B cell (primary cell): ENCODE measurements around the gene STMP1. TPM values are rescaled to one million over a fixed set of nuclear protein-coding genes. Genes with fewer than 3 reads are reported as not detected.

Source experiments
- ATAC-seq: fragments of 200-7000 bp; cut with Tn5 transposase; one replicate; pipeline ENCODE4 v1.10.0; 2021; ENCODE audit warnings: low read depth, mild to moderate bottlenecking, moderate number of reproducible peaks, moderate library complexity
- CTCF ChIA-PET: fragments of 350-600 bp; sonication (Branson Sonifier 250); formaldehyde crosslinking; loops from one replicate; lab custom pipeline; 2021; ENCODE audit warnings: antibody characterized with exemption, inconsistent platforms; lab: Charles Lee
- POLR2A ChIA-PET: fragments of 350-600 bp; sonication (Branson Sonifier 250); formaldehyde crosslinking; loops from one replicate; lab custom pipeline; 2021; ENCODE audit warnings: antibody characterized with exemption; lab: Charles Lee
- DNase-seq: peaks from one replicate; pipeline ENCODE4 v3.0.0; 2013
- H2AFZ ChIP-seq: 2 replicates; pipeline ENCODE4 v1.6.1; 2012; ENCODE audit warnings: mild to moderate bottlenecking, low read depth, low read length; ENCODE audit not compliant: insufficient read depth, poor library complexity, severe bottlenecking
- H3K27ac ChIP-seq, 2 donors: 1 replicate in 1 of 2; 2 replicates in 1 of 2; pipeline ENCODE4 v1.5.1; 2012 to 2013; ENCODE audit warnings: low read length in 2 of 2, mild to moderate bottlenecking in 2 of 2, moderate library complexity in 1 of 2
- H3K27me3 ChIP-seq, 4 experiments: fragments of 200-600 bp in 1 of 4; sonication (generic) in 1 of 4; replicated peaks in 1 of 4; 1 replicate in 2 of 4; 2 replicates in 2 of 4; pipeline versions ENCODE4 v1.6.1 to v1.7.0; 2013 to 2016; ENCODE audit warnings: low read length in 3 of 4, mild to moderate bottlenecking in 2 of 4, mixed read lengths in 1 of 4, moderate library complexity in 1 of 4; ENCODE audit not compliant: insufficient read depth in 4 of 4, control insufficient read depth in 3 of 4; ENCODE audit errors: control extremely low read depth in 1 of 4
- H3K36me3 ChIP-seq, 2 experiments: replicated peaks in 1 of 2; 1 replicate in 1 of 2; 2 replicates in 1 of 2; pipeline versions ENCODE4 v1.6.1 to v1.7.1; 2013; ENCODE audit warnings: low read length in 1 of 2; ENCODE audit not compliant: insufficient read depth in 2 of 2, control insufficient read depth in 1 of 2; ENCODE audit errors: control extremely low read depth in 1 of 2, extremely low read depth in 1 of 2
- H3K4me1 ChIP-seq, 2 donors: fragments of 200-600 bp in 1 of 2; sonication (generic) in 1 of 2; 1 replicate in 1 of 2; 2 replicates in 1 of 2; pipeline versions ENCODE4 v1.5.1 to v1.6.1; 2013 to 2017; ENCODE audit warnings: low read length in 2 of 2; ENCODE audit not compliant: control insufficient read depth in 2 of 2, insufficient read depth in 2 of 2
- H3K4me2 ChIP-seq: replicated peaks from 2 replicates; pipeline ENCODE3; 2012; ENCODE audit warnings: mild to moderate bottlenecking, low read depth, low read length; ENCODE audit not compliant: poor library complexity, severe bottlenecking
- H3K4me3 ChIP-seq, 5 experiments: fragments of 200-600 bp in 1 of 5; sonication (generic) in 1 of 5; 1 replicate in 3 of 5; 2 replicates in 2 of 5; pipeline versions ENCODE4 v1.5.1 to v1.7.0; 2011 to 2016; ENCODE audit warnings: low read length in 4 of 5, mild to moderate bottlenecking in 4 of 5, low read depth in 2 of 5, control low read depth in 1 of 5, moderate library complexity in 1 of 5; ENCODE audit not compliant: insufficient read depth in 1 of 5; ENCODE audit errors: control extremely low read depth in 1 of 5, extremely low read depth in 1 of 5
- H3K79me2 ChIP-seq: fragments of 200-600 bp; sonication (generic); one replicate; pipeline ENCODE4 v1.6.0; 2016; ENCODE audit warnings: low read length; ENCODE audit not compliant: control insufficient read depth, insufficient read depth
- H3K9ac ChIP-seq: fragments of 200-600 bp; sonication (generic); 2 replicates; pipeline ENCODE4 v1.6.1; 2017; ENCODE audit warnings: mild to moderate bottlenecking, low read length, moderate library complexity
- H3K9me3 ChIP-seq, 3 donors: one replicate each; pipeline versions ENCODE4 v1.6.1 to v1.7.1; 2013; ENCODE audit warnings: low read length in 2 of 3; ENCODE audit not compliant: control insufficient read depth in 2 of 3, insufficient read depth in 1 of 3; ENCODE audit errors: control extremely low read depth in 1 of 3
- H4K20me1 ChIP-seq: 2 replicates; pipeline ENCODE4 v1.6.0; 2012; ENCODE audit warnings: mild to moderate bottlenecking, low read length; ENCODE audit not compliant: insufficient read depth, control insufficient read depth, poor library complexity, severe bottlenecking
- H3K27ac Mint-ChIP-seq: one replicate; pipeline ENCODE4 v1.8.0; 2021; ENCODE audit warnings: mixed read lengths
- H3K27me3 Mint-ChIP-seq: one replicate; pipeline ENCODE4 v1.8.0; 2021; ENCODE audit warnings: mixed read lengths
- H3K4me1 Mint-ChIP-seq: one replicate; pipeline ENCODE4 v1.8.0; 2021; ENCODE audit warnings: mixed read lengths
- H3K4me3 Mint-ChIP-seq: one replicate; pipeline ENCODE4 v1.8.0; 2021; ENCODE audit warnings: mixed read lengths
- H3K9me3 Mint-ChIP-seq: one replicate; pipeline ENCODE4 v1.8.0; 2022; ENCODE audit warnings: mixed read lengths; ENCODE audit not compliant: insufficient read depth
- EZH2 ChIP-seq: IDR thresholded peaks from 2 replicates; pipeline ENCODE4 v1.6.1; 2012; ENCODE audit warnings: borderline replicate concordance, low read depth, mild to moderate bottlenecking, moderate library complexity, low read length; ENCODE audit not compliant: insufficient read depth, poor library complexity, severe bottlenecking
- whole genome bisulfite sequencing: methylation state at CpG from one replicate; pipeline ENCODE4 v1.1.5; 2013; ENCODE audit warnings: missing lambda C conversion rate; ENCODE audit not compliant: insufficient coverage; 5-methylcytosine and 5-hydroxymethylcytosine counted together
- intact Hi-C: fragments of 100-400 bp; cut with micrococcal nuclease; formaldehyde crosslinking; loops from one replicate; pipeline ENCODE4 v1.10.0; 2022
- polyA plus RNA-seq: library from polyadenylated mRNA; depleted of rRNA; stranded (reverse); fragments of >200 nt; gene quantifications from 2 replicates; pipeline ENCODE4 v1.2.3, GENCODE V29; 2012
- total RNA-seq, 2 donors: library from RNA; stranded (reverse); fragments of 120-200 nt in 1 of 2; gene quantifications; 1 replicate in 1 of 2; 2 replicates in 1 of 2; pipeline versions ENCODE4 v1.2.3 to v1.2.4, GENCODE V29; 2013 to 2022
- TF ChIP-seq, protein P1 (sequence below): fragments of 200-600 bp; IDR thresholded peaks from one replicate; pipeline ENCODE4 v1.8.0; 2022; ENCODE audit warnings: antibody characterized with exemption, mild to moderate bottlenecking

Gene STMP1
- total and polyA plus RNA-seq, 2 donors (not counting 1 experiment from before 2014, with no cell fraction given): 11.0 to 33.5 TPM

GRCh38 chr7:135717693-135718092, 55.4 kb downstream of the STMP1 start:
- Histone ChIP-seq H3K27me3 (peaks cover 0 to 5% (median 0%) of the 10 kb centered on the region in 4 experiments), H4K20me1 (no peaks in the 10 kb centered on the region), H3K9me3 (no peaks in the 10 kb centered on the region), H3K9ac (no peak overlapping the region), H3K27ac (no peak overlapping the region), H2AFZ (no peak overlapping the region), H3K4me3 (no peak overlapping the region), H3K36me3 (no peaks in the 10 kb centered on the region), H3K4me2 (no peak overlapping the region), H3K4me1 (no peaks in the 10 kb centered on the region), H3K79me2 (no peaks in the 10 kb centered on the region)
- Mint-ChIP-seq H3K27me3 (peaks cover 20% of the 10 kb centered on the region), H3K4me3 (no peak overlapping the region), H3K9me3 (no peaks in the 10 kb centered on the region), H3K4me1 (no peaks in the 10 kb centered on the region), H3K27ac (no peak overlapping the region)
- ATAC-seq (no peak), DNase-seq (no peak)
- TF ChIP-seq, protein P1, sequence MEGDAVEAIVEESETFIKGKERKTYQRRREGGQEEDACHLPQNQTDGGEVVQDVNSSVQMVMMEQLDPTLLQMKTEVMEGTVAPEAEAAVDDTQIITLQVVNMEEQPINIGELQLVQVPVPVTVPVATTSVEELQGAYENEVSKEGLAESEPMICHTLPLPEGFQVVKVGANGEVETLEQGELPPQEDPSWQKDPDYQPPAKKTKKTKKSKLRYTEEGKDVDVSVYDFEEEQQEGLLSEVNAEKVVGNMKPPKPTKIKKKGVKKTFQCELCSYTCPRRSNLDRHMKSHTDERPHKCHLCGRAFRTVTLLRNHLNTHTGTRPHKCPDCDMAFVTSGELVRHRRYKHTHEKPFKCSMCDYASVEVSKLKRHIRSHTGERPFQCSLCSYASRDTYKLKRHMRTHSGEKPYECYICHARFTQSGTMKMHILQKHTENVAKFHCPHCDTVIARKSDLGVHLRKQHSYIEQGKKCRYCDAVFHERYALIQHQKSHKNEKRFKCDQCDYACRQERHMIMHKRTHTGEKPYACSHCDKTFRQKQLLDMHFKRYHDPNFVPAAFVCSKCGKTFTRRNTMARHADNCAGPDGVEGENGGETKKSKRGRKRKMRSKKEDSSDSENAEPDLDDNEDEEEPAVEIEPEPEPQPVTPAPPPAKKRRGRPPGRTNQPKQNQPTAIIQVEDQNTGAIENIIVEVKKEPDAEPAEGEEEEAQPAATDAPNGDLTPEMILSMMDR: no peak
- no peak for TF ChIP-seq EZH2
- 69% methylated on average over 1 of the region's 3 CpGs for WGBS
- CTCF ChIA-PET: no interaction called here
- POLR2A ChIA-PET: no interaction called here
- intact Hi-C loops: no loop called here

DNA sequence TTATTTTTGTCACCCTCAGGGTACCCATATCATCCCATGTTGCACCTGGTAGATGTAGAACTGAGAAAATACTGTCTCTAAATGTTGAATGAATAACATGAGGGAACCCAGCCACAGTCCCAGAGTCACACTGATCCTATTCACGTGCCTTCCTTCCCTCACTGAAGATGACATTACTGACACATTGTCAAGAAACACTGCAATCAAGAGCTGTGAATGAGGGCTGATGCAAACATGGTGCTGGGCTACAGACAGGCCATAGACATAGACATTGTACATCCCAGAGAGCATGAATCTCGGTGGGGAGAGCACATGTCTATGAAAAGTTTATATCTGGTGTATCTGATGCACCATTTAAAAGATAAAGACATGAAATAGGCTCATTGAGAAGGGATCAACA, 55.9 kb downstream of the STMP1 start:
- H3K79me2 ChIP-seq: no peaks in the 10 kb centered on the region
- H3K4me3 Mint-ChIP-seq: no peak overlapping the region
- H3K27ac ChIP-seq: no peak overlapping the region
- WGBS: 90% methylated on average over 2 of the region's 2 CpGs
- H3K4me1 ChIP-seq: no peaks in the 10 kb centered on the region
- TF ChIP-seq EZH2: no peak
- TF ChIP-seq, protein P1: no peak
- ATAC-seq (no peak), DNase-seq (no peak)
- H3K4me1 Mint-ChIP-seq: no peaks in the 10 kb centered on the region
- H3K4me2 ChIP-seq: no peak overlapping the region
- H3K27me3 ChIP-seq: peaks cover 0 to 5% (median 0%) of the 10 kb centered on the region in 4 experiments
- CTCF ChIA-PET: no interaction called here
- peaks cover 25% of the 10 kb centered on the region for H3K27me3 Mint-ChIP-seq
- no peaks in the 10 kb centered on the region for H4K20me1 ChIP-seq
- H3K27ac Mint-ChIP-seq: no peak overlapping the region
- no peaks in the 10 kb centered on the region for H3K9me3 Mint-ChIP-seq
- POLR2A ChIA-PET: no interaction called here
- no peaks in the 10 kb centered on the region for H3K9me3 ChIP-seq
- H3K4me3 ChIP-seq: no peak overlapping the region
- intact Hi-C loops: no loop called here
- H3K36me3 ChIP-seq: no peaks in the 10 kb centered on the region
- H3K9ac ChIP-seq: no peak overlapping the region
- H2AFZ ChIP-seq: no peak overlapping the region
